Measurements from ENCODE around the gene BCAR1.

BCAR1 gene

GRCh38 chr16:75264999-75265910 is 13.8 kb upstream of the BCAR1 start:
- Histone ChIP-seq H4K20me1 (ENCODE audit: insufficient read depth, low read length) (peaks cover 34% of the 10 kb centered on the region), H2AFZ (ENCODE audit: low read depth, low read length) (no peak overlapping the region), H3K27ac (ENCODE audit: low read length) (no peak overlapping the region), H3K4me3 (ENCODE audit: low read depth in 1 of 2, low read length in 2 of 2) (no peak overlapping the region), H3K4me1 (ENCODE audit: insufficient read depth, low read length) (no peaks in the 10 kb centered on the region), H3K9me3 (ENCODE audit: insufficient read depth, low read length, severe bottlenecking) (no peaks in the 10 kb centered on the region), H3K79me2 (ENCODE audit: insufficient read depth, low read length) (no peaks in the 10 kb centered on the region), H3K27me3 (ENCODE audit: insufficient read depth, low read length, poor library complexity) (peaks cover 3% of the 10 kb centered on the region), H3K9ac (ENCODE audit: low read depth, low read length) (no peak overlapping the region), H3K36me3 (ENCODE audit: insufficient read depth, low read length) (no peaks in the 10 kb centered on the region), H3K4me2 (ENCODE audit: insufficient read depth, low read length) (no peak overlapping the region)
- ATAC-seq (ENCODE audit: insufficient read depth, low read depth) (no peak), DNase-seq (no peak)
- TF ChIP-seq CTCF (IDR thresholded peaks at IDR 0.05; ENCODE audit: borderline replicate concordance, extremely low read depth, low read length, poor library complexity, severe bottlenecking) (no peak), EZH2 (IDR thresholded peaks at IDR 0.05; ENCODE audit: borderline replicate concordance, low read depth, low read length, severe bottlenecking) (no peak)

DNA sequence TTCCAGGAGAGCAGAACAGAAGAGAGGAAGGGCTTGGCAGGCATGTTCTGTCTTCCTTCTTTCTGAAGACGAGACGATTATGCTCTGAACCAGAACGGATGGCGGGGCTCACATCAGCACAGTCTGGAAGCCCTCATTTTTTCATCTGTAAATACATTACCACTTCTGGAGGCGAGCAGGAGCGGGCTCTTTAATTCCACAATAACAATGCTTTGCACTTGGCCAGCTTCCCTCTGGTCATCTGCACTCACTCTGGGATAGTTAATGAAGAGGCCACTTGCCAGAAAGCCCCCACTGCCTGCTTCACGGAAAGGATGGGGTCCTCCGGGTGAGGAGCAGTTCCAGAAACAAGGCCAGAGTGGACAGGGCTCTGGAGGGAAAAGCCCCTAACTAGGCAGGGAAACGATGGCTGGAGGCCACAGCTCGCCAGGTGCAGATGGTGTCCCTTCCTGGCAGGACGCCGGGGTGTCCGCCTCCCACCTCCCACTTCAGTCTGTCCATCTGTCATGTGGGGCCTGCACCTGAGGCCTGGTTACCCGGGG is 13.1 kb upstream of the BCAR1 start:
- TF ChIP-seq CTCF (IDR thresholded peaks at IDR 0.05; ENCODE audit: borderline replicate concordance, extremely low read depth, low read length, poor library complexity, severe bottlenecking): no peak
- no peak for TF ChIP-seq EZH2 (IDR thresholded peaks at IDR 0.05; ENCODE audit: borderline replicate concordance, low read depth, low read length, severe bottlenecking)
- DNase-seq: no peak
- Histone ChIP-seq H3K4me3 (ENCODE audit: low read depth in 1 of 2, low read length in 2 of 2) (no peak overlapping the region), H3K4me2 (ENCODE audit: insufficient read depth, low read length) (no peak overlapping the region), H3K27ac (ENCODE audit: low read length) (no peak overlapping the region), H3K4me1 (ENCODE audit: insufficient read depth, low read length) (no peaks in the 10 kb centered on the region), H3K36me3 (ENCODE audit: insufficient read depth, low read length) (no peaks in the 10 kb centered on the region), H3K9ac (ENCODE audit: low read depth, low read length) (no peak overlapping the region), H2AFZ (ENCODE audit: low read depth, low read length) (no peak overlapping the region), H4K20me1 (ENCODE audit: insufficient read depth, low read length) (peaks cover 34% of the 10 kb centered on the region), H3K27me3 (ENCODE audit: insufficient read depth, low read length, poor library complexity) (peaks cover 3% of the 10 kb centered on the region), H3K9me3 (ENCODE audit: insufficient read depth, low read length, severe bottlenecking) (no peaks in the 10 kb centered on the region), H3K79me2 (ENCODE audit: insufficient read depth, low read length) (no peaks in the 10 kb centered on the region)
- no peak for ATAC-seq (ENCODE audit: insufficient read depth, low read depth)

GRCh38 chr16:75263963-75264445 is 12.6 kb upstream of the BCAR1 start:
- H3K79me2 ChIP-seq (ENCODE audit: insufficient read depth, low read length): no peaks in the 10 kb centered on the region
- no peak overlapping the region for H3K4me2 ChIP-seq (ENCODE audit: insufficient read depth, low read length)
- H3K4me3 ChIP-seq (ENCODE audit: low read depth in 1 of 2, low read length in 2 of 2): no peak overlapping the region
- no peak for DNase-seq
- no peak overlapping the region for H2AFZ ChIP-seq (ENCODE audit: low read depth, low read length)
- no peak overlapping the region for H3K9ac ChIP-seq (ENCODE audit: low read depth, low read length)
- no peaks in the 10 kb centered on the region for H3K36me3 ChIP-seq (ENCODE audit: insufficient read depth, low read length)
- no peak overlapping the region for H3K27ac ChIP-seq (ENCODE audit: low read length)
- no peak for TF ChIP-seq CTCF (IDR thresholded peaks at IDR 0.05; ENCODE audit: borderline replicate concordance, extremely low read depth, low read length, poor library complexity, severe bottlenecking)
- no peak for TF ChIP-seq EZH2 (IDR thresholded peaks at IDR 0.05; ENCODE audit: borderline replicate concordance, low read depth, low read length, severe bottlenecking)
- H3K27me3 ChIP-seq (ENCODE audit: insufficient read depth, low read length, poor library complexity): peaks cover 3% of the 10 kb centered on the region
- no peaks in the 10 kb centered on the region for H3K9me3 ChIP-seq (ENCODE audit: insufficient read depth, low read length, severe bottlenecking)
- 0 out of 3 replicates have a peak, but pooled peaks have one; percentile 27 for ATAC-seq (ENCODE audit: insufficient read depth, low read depth)
- no peaks in the 10 kb centered on the region for H3K4me1 ChIP-seq (ENCODE audit: insufficient read depth, low read length)
- peaks cover 34% of the 10 kb centered on the region for H4K20me1 ChIP-seq (ENCODE audit: insufficient read depth, low read length)

Measured in DND-41 (cell line).